Adrenal gland (tissue), 12 donors: Measurements from ENCODE around the gene MTFR1L. TPM values are rescaled to one million over a fixed set of nuclear protein-coding genes. Genes with fewer than 3 reads are reported as not detected.
A peak's percentile ranks its signal among the peaks of the same experiment; 100 is the strongest.

Experiments used
- DNase-seq, 7 donors: peaks; one replicate each; pipeline ENCODE4 v3.0.0-alpha.2; 2019 to 2020
- H3K27ac ChIP-seq, 5 donors: fragments of 200-600 bp; sonication (generic) in 4 of 5; 1 replicate in 3 of 5; 2 replicates in 2 of 5; pipeline versions ENCODE4 v1.5.1 to v1.8.0; 2016 to 2020; ENCODE audit warnings: mild to moderate bottlenecking in 1 of 5
- H3K27me3 ChIP-seq: fragments of 200-600 bp; 2 replicates; pipeline ENCODE4 v1.8.0; 2021
- H3K36me3 ChIP-seq, 2 donors: fragments of 200-600 bp; replicated peaks in 1 of 2; 1 replicate in 1 of 2; 2 replicates in 1 of 2; pipeline versions ENCODE4 v1.5.1 to v1.8.0; 2018 to 2022
- H3K4me1 ChIP-seq, 2 donors: fragments of 200-600 bp; replicated peaks in 1 of 2; 1 replicate in 1 of 2; 2 replicates in 1 of 2; pipeline versions ENCODE4 v1.5.1 to v1.8.0; 2018 to 2021
- H3K4me3 ChIP-seq, 4 donors: fragments of 200-600 bp; sonication (generic) in 3 of 4; one replicate each; pipeline ENCODE4 v1.5.1; 2016 to 2018
- H3K9me3 ChIP-seq, 3 donors: fragments of 200-600 bp; sonication (generic) in 1 of 3; replicated peaks in 1 of 3; 1 replicate in 2 of 3; 2 replicates in 1 of 3; pipeline versions ENCODE4 v1.5.1 to v1.8.0; 2016 to 2021
- CTCF ChIP-seq, 6 experiments: fragments of 450-650 bp in 4 of 6; fragments of 200-600 bp in 2 of 6; sonication (generic) in 1 of 6; IDR thresholded peaks; 1 replicate in 5 of 6; 2 replicates in 1 of 6; pipeline versions ENCODE4 v1.5.1 to v1.8.0; 2016 to 2021; ENCODE audit warnings: antibody characterized with exemption in 6 of 6, mild to moderate bottlenecking in 2 of 6, moderate library complexity in 1 of 6
- POLR2A ChIP-seq, 2 donors: fragments of 450-650 bp; IDR thresholded peaks; one replicate each; pipeline ENCODE4 v1.6.1; 2017; ENCODE audit warnings: antibody characterized with exemption in 2 of 2, mild to moderate bottlenecking in 2 of 2, moderate library complexity in 1 of 2
- WGBS, 4 donors: extraction: QIAGEN DNeasy Blood & Tissue Kit in 2 of 4; methylation state at CpG; one replicate each; pipeline versions ENCODE4 v1.1.5 to v1.1.7; 2013 to 2017; 5-methylcytosine and 5-hydroxymethylcytosine counted together
- intact Hi-C, 2 donors: fragments of 100-400 bp; cut with DNase I; formaldehyde crosslinking; loops; one replicate each; pipeline versions ENCODE4 v1.14.1 to v1.15.0; 2022 to 2023
- polyA plus RNA-seq, 3 donors: library from polyadenylated mRNA; stranded (reverse); fragments of 200-250 nt in 2 of 3; fragments of 350-450 nt in 1 of 3; fragmentation: Illumina TruSeq in 1 of 3; extraction: RNeasy Lipid Tissue Mini Kit (QIAGEN cat#74804) in 1 of 3; gene quantifications; one replicate each; pipeline ENCODE4 v1.2.3, GENCODE V29; 2013 to 2014
- total RNA-seq, 9 donors: library from RNA; depleted of rRNA in 4 of 9; stranded (reverse); fragments of >200 nt in 4 of 9; fragments of 120-200 nt in 1 of 9; fragmentation: NEBNext Ultra II Directional in 1 of 9; extraction: Animal tissue kit (Norgen Biotek cat#: 25700) in 1 of 9; gene quantifications; one replicate each; pipeline versions ENCODE4 v1.1.0 to v1.2.4, GENCODE V29; 2013 to 2023
- donor health status: healthy with polysubstance abuse.
- donor health status: Bipolar disorder and iron deficiency.
- donor health status: DM: yes; HTN: yes; CAD: no.
- donor health status: DM: no; HTN: no; CAD: no.
- donor health status: DM: no; HTN: no; CAD: no.
- donor health status: DM: yes; HTN: yes; CAD: no.

The MTFR1L gene
- total and polyA plus RNA-seq, 12 donors = 116 to 298 (median 192) TPM

GRCh38 chr1:25808481-25809244 lies 11.1 kb upstream of the MTFR1L start:
- Histone ChIP-seq H3K27ac (no peak overlapping the region), H3K27me3 (no peaks in the 10 kb centered on the region), H3K4me1 (peaks cover 5 to 20% of the 10 kb centered on the region in 2 donors), H3K4me3 (no peak overlapping the region), H3K9me3 (no peaks in the 10 kb centered on the region), H3K36me3 (peaks cover 0 to 48% of the 10 kb centered on the region in 2 donors)
- intact Hi-C loops = no loop called here
- no peak for DNase-seq
- 85 to 94% (median 93%) methylated on average over 11 to 34 of the region's 34 CpGs for WGBS, 4 donors
- no peak for TF ChIP-seq POLR2A (IDR thresholded peaks at IDR 0.05)
- TF ChIP-seq CTCF (IDR thresholded peaks at IDR 0.05) = no peak

GRCh38 chr1:25809283-25809926 lies 10.3 kb upstream of the MTFR1L start:
- WGBS, 4 donors = 75 to 84% (median 79%) methylated on average over 14 to 18 of the region's 18 CpGs

GRCh38 chr1:25809929-25810328 lies 9.8 kb upstream of the MTFR1L start:
- 74 to 90% (median 86%) methylated on average over 3 to 7 of the region's 7 CpGs for WGBS, 4 donors
- TF ChIP-seq CTCF (IDR thresholded peaks at IDR 0.05) = no peak
- TF ChIP-seq POLR2A (IDR thresholded peaks at IDR 0.05) = no peak
- H3K9me3 ChIP-seq = no peaks in the 10 kb centered on the region
- intact Hi-C loops = no loop called here
- H3K36me3 ChIP-seq = peaks cover 0 to 55% of the 10 kb centered on the region in 2 donors
- H3K4me3 ChIP-seq = no peak overlapping the region
- H3K4me1 ChIP-seq = peaks cover 5 to 12% of the 10 kb centered on the region in 2 donors
- H3K27ac ChIP-seq = no peak overlapping the region
- H3K27me3 ChIP-seq = no peaks in the 10 kb centered on the region
- no peak for DNase-seq

More at GRCh38 chr1:25809283-25809926, 10.3 kb upstream of the MTFR1L start:
- no peaks in the 10 kb centered on the region for H3K27me3 ChIP-seq
- intact Hi-C loops = no loop called here
- TF ChIP-seq CTCF (IDR thresholded peaks at IDR 0.05) (no peak), POLR2A (IDR thresholded peaks at IDR 0.05) (no peak)
- H3K27ac ChIP-seq = peak overlapping the region in 1 of 5 donors; percentile 16
- H3K4me3 ChIP-seq = no peak overlapping the region
- H3K9me3 ChIP-seq = no peaks in the 10 kb centered on the region
- no peak for DNase-seq
- peaks cover 5 to 17% of the 10 kb centered on the region in 2 donors for H3K4me1 ChIP-seq
- H3K36me3 ChIP-seq = peaks cover 0 to 55% of the 10 kb centered on the region in 2 donors
